HCT116 (cell line): Measurements from ENCODE around the gene CCSAP. TPM values are rescaled to one million over a fixed set of nuclear protein-coding genes. Genes with fewer than 3 reads are reported as not detected.

Experiments used
- ATAC-seq: fragments of 200-7000 bp; cut with Tn5 transposase; 2 replicates; pipeline ENCODE4 v1.9.1; 2020; ENCODE audit warnings: mild to moderate bottlenecking, moderate library complexity
- BruUV-seq: library from RNA; stranded (reverse); fragments of 400-500 nt; replicated peaks from 2 replicates; lab custom pipeline; 2021; lab: Mats Ljungman, UMichigan
- CTCF ChIA-PET: fragments of 300-600 bp; sonication (Branson Sonifier 250); formaldehyde crosslinking; loops from one replicate; lab custom pipeline; 2021; ENCODE audit warnings: antibody characterized with exemption; lab: Charles Lee
- POLR2A ChIA-PET: fragments of 300-600, 350-600 bp; sonication (Branson Sonifier 250); formaldehyde crosslinking; loops from one replicate; lab custom pipeline; 2021; ENCODE audit warnings: antibody characterized with exemption; lab: Charles Lee
- RAD21 ChIA-PET, 2 experiments: fragments of 300-600 bp; sonication (Branson Sonifier 250); formaldehyde crosslinking; loops; one replicate each; lab custom pipeline; 2023; ENCODE audit warnings: low total read pairs in 2 of 2; ENCODE audit not compliant: uncharacterized antibody in 2 of 2, unreplicated experiment in 2 of 2, low non-redundant PET in 1 of 2; lab: Charles Lee
- DNase-seq: peaks from one replicate; pipeline ENCODE4 v3.0.0-alpha.2; 2010; ENCODE audit warnings: low read depth, low spot score
- H2AFZ ChIP-seq: fragments of 200-600 bp; shearing (Covaris generic), sonication (generic); 2 replicates; pipeline ENCODE4 v1.6.1; 2017; ENCODE audit warnings: low read depth, mixed run types, mixed read lengths, antibody characterized with exemption, low read length; ENCODE audit not compliant: poor library complexity, severe bottlenecking
- H3K27ac ChIP-seq: 2 replicates; pipeline ENCODE4 v1.5.1; 2012; ENCODE audit warnings: low read depth, low read length
- H3K27me3 ChIP-seq: fragments of 200-600 bp; sonication (generic); 2 replicates; pipeline ENCODE4 v1.6.1; 2016; ENCODE audit warnings: mixed run types, low read length, mixed read lengths; ENCODE audit not compliant: insufficient read depth
- H3K36me3 ChIP-seq, 2 experiments: fragments of 200-500 bp in 1 of 2; fragments of 200-600 bp in 1 of 2; sonication (Bioruptor generic) in 1 of 2; sonication (generic) in 1 of 2; 2 replicates each; pipeline versions ENCODE4 v1.5.1 to v1.6.1; 2014 to 2016; ENCODE audit warnings: low read length in 2 of 2, inconsistent platforms in 1 of 2, mixed read lengths in 1 of 2, mixed run types in 1 of 2; ENCODE audit not compliant: insufficient read depth in 2 of 2, control insufficient read depth in 1 of 2
- H3K4me1 ChIP-seq, 2 experiments: fragments of 200-600 bp in 1 of 2; sonication (generic) in 1 of 2; 2 replicates each; pipeline versions ENCODE4 v1.5.1 to v1.6.1; 2012 to 2017; ENCODE audit warnings: low read length in 2 of 2, inconsistent platforms in 1 of 2, mild to moderate bottlenecking in 1 of 2, mixed read lengths in 1 of 2, mixed run types in 1 of 2, moderate library complexity in 1 of 2; ENCODE audit not compliant: insufficient read depth in 2 of 2, control insufficient read depth in 1 of 2
- H3K4me2 ChIP-seq: fragments of 200-600 bp; sonication (generic); 2 replicates; pipeline ENCODE4 v1.6.1; 2017; ENCODE audit warnings: mixed run types, low read length, mixed read lengths
- H3K4me3 ChIP-seq, 2 experiments: fragments of 200-600 bp in 1 of 2; sonication (generic) in 1 of 2; replicated peaks in 1 of 2; 2 replicates each; pipeline ENCODE4 v1.5.1; 2011 to 2016; ENCODE audit warnings: low read length in 2 of 2, control low read depth in 1 of 2, low read depth in 1 of 2, mild to moderate bottlenecking in 1 of 2, mixed read lengths in 1 of 2, mixed run types in 1 of 2
- H3K79me2 ChIP-seq: fragments of 200-600 bp; sonication (generic); 2 replicates; pipeline ENCODE4 v1.6.1; 2017; ENCODE audit warnings: mild to moderate bottlenecking, mixed run types, low read length, moderate library complexity, mixed read lengths; ENCODE audit not compliant: insufficient read depth
- H3K9ac ChIP-seq: fragments of 200-600 bp; sonication (generic); 2 replicates; pipeline ENCODE4 v1.6.1; 2016; ENCODE audit warnings: low read length, mixed read lengths
- H3K9me2 ChIP-seq: fragments of 200-600 bp; sonication (generic), shearing (Covaris generic); 2 replicates; pipeline ENCODE4 v1.6.1; 2017; ENCODE audit warnings: mixed run types, mild to moderate bottlenecking, moderate library complexity; ENCODE audit not compliant: insufficient read depth
- H3K9me3 ChIP-seq, 2 experiments: fragments of 200-500 bp in 1 of 2; fragments of 200-600 bp in 1 of 2; sonication (Bioruptor generic) in 1 of 2; sonication (generic) in 1 of 2; 2 replicates each; pipeline ENCODE4 v1.6.1; 2014 to 2017; ENCODE audit warnings: low read length in 2 of 2, mixed read lengths in 2 of 2, inconsistent platforms in 1 of 2, low read depth in 1 of 2, mild to moderate bottlenecking in 1 of 2, mixed run types in 1 of 2, moderate library complexity in 1 of 2; ENCODE audit not compliant: control insufficient read depth in 1 of 2, insufficient read depth in 1 of 2
- H4K20me1 ChIP-seq: fragments of 200-600 bp; sonication (generic), shearing (Covaris generic); 2 replicates; pipeline ENCODE4 v1.6.1; 2017; ENCODE audit warnings: mixed run types, mild to moderate bottlenecking, moderate library complexity; ENCODE audit not compliant: insufficient read depth
- CBX3 ChIP-seq: IDR thresholded peaks from 2 replicates; pipeline ENCODE4 v1.6.1; 2012; ENCODE audit warnings: low read depth
- CEBPB ChIP-seq: IDR thresholded peaks from 2 replicates; pipeline ENCODE4 v1.6.1; 2012; ENCODE audit warnings: low read depth
- EGR1 ChIP-seq: IDR thresholded peaks from 2 replicates; pipeline ENCODE4 v1.6.1; 2012; ENCODE audit warnings: low read depth
- EZH2phosphoT487 ChIP-seq: fragments of 200-600 bp; IDR thresholded peaks from 2 replicates; pipeline ENCODE4 v1.6.1; 2018; ENCODE audit warnings: antibody characterized with exemption, borderline replicate concordance
- JUND ChIP-seq: IDR thresholded peaks from 2 replicates; pipeline ENCODE4 v1.6.1; 2012
- POLR2AphosphoS5 ChIP-seq: IDR thresholded peaks from 2 replicates; pipeline ENCODE4 v1.6.1; 2011; ENCODE audit warnings: mild to moderate bottlenecking, low read depth, low read length, moderate library complexity
- REST ChIP-seq: IDR thresholded peaks from 2 replicates; pipeline ENCODE4 v1.6.1; 2012; ENCODE audit warnings: low read depth
- SP1 ChIP-seq: IDR thresholded peaks from 2 replicates; pipeline ENCODE4 v1.6.1; 2012; ENCODE audit warnings: low read depth
- TCF7L2 ChIP-seq: IDR thresholded peaks from 2 replicates; pipeline ENCODE4 v1.7.0; 2011; ENCODE audit warnings: borderline replicate concordance, inconsistent platforms; ENCODE audit not compliant: insufficient read depth, insufficient read length; ENCODE audit errors: extremely low read depth
- ZFX ChIP-seq: fragments of 450-650 bp; IDR thresholded peaks from 2 replicates; pipeline ENCODE4 v1.6.1; 2017
- intact Hi-C: fragments of 100-400 bp; cut with micrococcal nuclease; formaldehyde crosslinking; loops from 2 replicates; pipeline ENCODE4 v1.10.0; 2022
- total RNA-seq: library from RNA; stranded (reverse); gene quantifications from one replicate; pipeline ENCODE4 v1.2.1, GENCODE V29; 2021; ENCODE audit not compliant: unreplicated experiment
- TF ChIP-seq, protein P1 (sequence below): IDR thresholded peaks from 2 replicates; pipeline ENCODE4 v1.6.1; 2012

Gene CCSAP
- total RNA-seq, 1 experiment from 2014 or later = 10.9 TPM

GRCh38 chr1:229372251-229372650 lies 29.4 kb upstream of the CCSAP start (continued):
- TF ChIP-seq REST = no peak
- TF ChIP-seq, all 23 proteins: peak for 0

DNA sequence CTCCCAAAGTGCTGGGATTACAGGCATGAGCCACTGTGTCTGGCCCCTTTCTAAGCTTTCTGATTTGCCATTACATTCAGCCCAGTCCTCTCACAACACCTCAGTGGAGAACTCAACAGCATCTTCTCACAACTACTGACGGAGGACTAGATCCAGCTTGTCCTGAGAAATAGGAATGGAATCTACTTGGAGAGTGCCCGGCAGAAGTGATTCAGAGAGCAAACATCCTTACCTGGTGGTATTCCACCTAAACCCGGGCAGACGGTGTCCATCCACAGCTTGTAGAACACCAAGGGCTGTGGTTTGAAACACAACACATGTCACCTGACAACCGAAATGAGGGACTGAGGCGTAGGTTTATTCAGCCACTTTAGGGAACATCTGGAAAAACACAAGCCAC lies 28.8 kb upstream of the CCSAP start:
- intact Hi-C loops = no loop called here
- Histone ChIP-seq H3K36me3 (no peaks in the 10 kb centered on the region), H3K9ac (no peak overlapping the region), H3K4me1 (no peaks in the 10 kb centered on the region), H2AFZ (no peak overlapping the region), H3K27me3 (no peaks in the 10 kb centered on the region), H4K20me1 (no peaks in the 10 kb centered on the region), H3K9me2 (no peaks in the 10 kb centered on the region), H3K79me2 (no peaks in the 10 kb centered on the region), H3K4me2 (no peak overlapping the region), H3K9me3 (no peaks in the 10 kb centered on the region), H3K27ac (no peak overlapping the region), H3K4me3 (no peak overlapping the region)
- ChIA-PET RAD21 (no interaction called here), POLR2A (no interaction called here), CTCF (no interaction called here)
- no TSS peak for BruUV-seq
- ATAC-seq (no peak), DNase-seq (no peak)
- TF ChIP-seq SP1 (no peak), POLR2AphosphoS5 (no peak), EZH2phosphoT487 (no peak), CBX3 (no peak), JUND (no peak), TCF7L2 (no peak), CEBPB (no peak), EGR1 (no peak), ZFX (no peak)
- TF ChIP-seq, protein P1, sequence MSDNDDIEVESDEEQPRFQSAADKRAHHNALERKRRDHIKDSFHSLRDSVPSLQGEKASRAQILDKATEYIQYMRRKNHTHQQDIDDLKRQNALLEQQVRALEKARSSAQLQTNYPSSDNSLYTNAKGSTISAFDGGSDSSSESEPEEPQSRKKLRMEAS = no peak
- TF ChIP-seq, all 23 proteins: peak for 0
